A673 (cell line): ENCODE measurements around the gene COL5A1. TPM values are rescaled to one million over a fixed set of nuclear protein-coding genes. Genes with fewer than 3 reads are reported as not detected.

Source experiments
- BruUV-seq: library from RNA; stranded (reverse); fragments of 400-500 nt; replicated peaks from 2 replicates; lab custom pipeline; 2021; lab: Mats Ljungman, UMichigan
- CTCF ChIA-PET: fragments of 300-600 bp; sonication (Branson Sonifier 250); formaldehyde crosslinking; loops from one replicate; lab custom pipeline; 2022; ENCODE audit warnings: antibody characterized with exemption; lab: Charles Lee
- POLR2A ChIA-PET: fragments of 300-600 bp; sonication (Branson Sonifier 250); formaldehyde crosslinking; loops from one replicate; lab custom pipeline; 2022; ENCODE audit warnings: antibody characterized with exemption; ENCODE audit not compliant: low non-redundant PET; lab: Charles Lee
- DNase-seq: peaks from one replicate; pipeline ENCODE4 v3.0.0-alpha.2; 2015; ENCODE audit warnings: low spot score
- H3K27ac ChIP-seq: fragments of 200-600 bp; sonication (generic); 2 replicates; pipeline ENCODE4 v1.5.1; 2016; ENCODE audit warnings: mixed run types, low read depth, mild to moderate bottlenecking, mixed read lengths, antibody characterized with exemption, low read length; ENCODE audit not compliant: poor library complexity, severe bottlenecking
- H3K27me3 ChIP-seq: fragments of 200-600 bp; sonication (generic); replicated peaks from 2 replicates; pipeline ENCODE4 v1.6.1; 2017; ENCODE audit warnings: mixed run types, low read depth, mild to moderate bottlenecking, mixed read lengths, antibody characterized with exemption, low read length; ENCODE audit not compliant: insufficient read depth, poor library complexity
- H3K36me3 ChIP-seq: fragments of 200-600 bp; sonication (generic); 2 replicates; pipeline ENCODE4 v1.6.1; 2016; ENCODE audit warnings: mixed run types, mild to moderate bottlenecking, mixed read lengths, antibody characterized with exemption, low read length; ENCODE audit not compliant: insufficient read depth, poor library complexity, severe bottlenecking
- H3K4me1 ChIP-seq: fragments of 200-600 bp; sonication (generic); 2 replicates; pipeline ENCODE4 v1.6.1; 2017; ENCODE audit warnings: mixed run types, mild to moderate bottlenecking, mixed read lengths, antibody characterized with exemption, low read length; ENCODE audit not compliant: insufficient read depth, poor library complexity, severe bottlenecking
- H3K4me3 ChIP-seq: fragments of 200-600 bp; sonication (generic); 2 replicates; pipeline ENCODE4 v1.5.1; 2016; ENCODE audit warnings: low read depth, mixed run types, mild to moderate bottlenecking, mixed read lengths, low read length; ENCODE audit not compliant: poor library complexity, severe bottlenecking
- H3K9me3 ChIP-seq: fragments of 200-600 bp; sonication (generic); 2 replicates; pipeline ENCODE4 v1.6.1; 2016; ENCODE audit warnings: mixed run types, low read depth, mild to moderate bottlenecking, mixed read lengths, antibody characterized with exemption, low read length; ENCODE audit not compliant: poor library complexity, severe bottlenecking
- CTCF ChIP-seq: fragments of 300-800, 200-600 bp; sonication (generic); conservative IDR thresholded peaks from 2 replicates; pipeline ENCODE4 v1.5.1; 2017; ENCODE audit warnings: low read depth, mild to moderate bottlenecking, antibody characterized with exemption, low read length, moderate library complexity, mixed read lengths
- EZH2 ChIP-seq: fragments of 200-600 bp; sonication (generic); IDR thresholded peaks from 2 replicates; pipeline ENCODE4 v1.6.1; 2017; ENCODE audit warnings: borderline replicate concordance, low read depth, mild to moderate bottlenecking, mixed read lengths, antibody characterized with exemption, low read length; ENCODE audit not compliant: poor library complexity, severe bottlenecking
- intact Hi-C: fragments of 100-400 bp; cut with micrococcal nuclease; formaldehyde crosslinking; loops from one replicate; pipeline ENCODE4 v1.10.0; 2022; ENCODE audit not compliant: unreplicated experiment
- total RNA-seq: library from RNA; stranded (reverse); gene quantifications from 2 replicates; pipeline ENCODE4 v1.2.3, GENCODE V29; 2021

Gene COL5A1
- total RNA-seq, 1 experiment from 2014 or later = 33.6 TPM

- H3K36me3 ChIP-seq = no peaks in the 10 kb centered on the region
- TF ChIP-seq CTCF (no peak), EZH2 (no peak)
- no peak overlapping the region for H3K27ac ChIP-seq
- CTCF ChIA-PET = no interaction called here
- H3K9me3 ChIP-seq = no peaks in the 10 kb centered on the region
- intact Hi-C loops = no loop called here
- no TSS peak for BruUV-seq
- H3K27me3 ChIP-seq = no peaks in the 10 kb centered on the region
- no peak overlapping the region for H3K4me3 ChIP-seq
- DNase-seq = no peak
- H3K4me1 ChIP-seq = no peaks in the 10 kb centered on the region
- POLR2A ChIA-PET = no interaction called here
Observed at GRCh38 chr9:134721344-134721743, 79.7 kb downstream of the COL5A1 start.

- H3K9me3 ChIP-seq = no peaks in the 10 kb centered on the region
- H3K27ac ChIP-seq = no peak overlapping the region
- no peaks in the 10 kb centered on the region for H3K4me1 ChIP-seq
- ChIA-PET POLR2A (no interaction called here), CTCF (no interaction called here)
- H3K36me3 ChIP-seq = no peaks in the 10 kb centered on the region
- no peak for DNase-seq
- no peak for TF ChIP-seq EZH2
- no peak for TF ChIP-seq CTCF
- no peaks in the 10 kb centered on the region for H3K27me3 ChIP-seq
- H3K4me3 ChIP-seq = no peak overlapping the region
- intact Hi-C loops = no loop called here
- BruUV-seq = no TSS peak
Observed at GRCh38 chr9:134722120-134722701, 80.6 kb downstream of the COL5A1 start.

- Histone ChIP-seq H3K9me3 (no peaks in the 10 kb centered on the region), H3K4me1 (no peaks in the 10 kb centered on the region), H3K36me3 (no peaks in the 10 kb centered on the region), H3K4me3 (no peak overlapping the region), H3K27me3 (no peaks in the 10 kb centered on the region), H3K27ac (no peak overlapping the region)
- intact Hi-C loops = no loop called here
- no TSS peak for BruUV-seq
- no peak for DNase-seq
- CTCF ChIA-PET = no interaction called here
- no peak for TF ChIP-seq EZH2
- POLR2A ChIA-PET = no interaction called here
Observed at GRCh38 chr9:134723037-134723436, 81.4 kb downstream of the COL5A1 start.
